ENCODE results near the gene OPN5.

Gene OPN5

DNA sequence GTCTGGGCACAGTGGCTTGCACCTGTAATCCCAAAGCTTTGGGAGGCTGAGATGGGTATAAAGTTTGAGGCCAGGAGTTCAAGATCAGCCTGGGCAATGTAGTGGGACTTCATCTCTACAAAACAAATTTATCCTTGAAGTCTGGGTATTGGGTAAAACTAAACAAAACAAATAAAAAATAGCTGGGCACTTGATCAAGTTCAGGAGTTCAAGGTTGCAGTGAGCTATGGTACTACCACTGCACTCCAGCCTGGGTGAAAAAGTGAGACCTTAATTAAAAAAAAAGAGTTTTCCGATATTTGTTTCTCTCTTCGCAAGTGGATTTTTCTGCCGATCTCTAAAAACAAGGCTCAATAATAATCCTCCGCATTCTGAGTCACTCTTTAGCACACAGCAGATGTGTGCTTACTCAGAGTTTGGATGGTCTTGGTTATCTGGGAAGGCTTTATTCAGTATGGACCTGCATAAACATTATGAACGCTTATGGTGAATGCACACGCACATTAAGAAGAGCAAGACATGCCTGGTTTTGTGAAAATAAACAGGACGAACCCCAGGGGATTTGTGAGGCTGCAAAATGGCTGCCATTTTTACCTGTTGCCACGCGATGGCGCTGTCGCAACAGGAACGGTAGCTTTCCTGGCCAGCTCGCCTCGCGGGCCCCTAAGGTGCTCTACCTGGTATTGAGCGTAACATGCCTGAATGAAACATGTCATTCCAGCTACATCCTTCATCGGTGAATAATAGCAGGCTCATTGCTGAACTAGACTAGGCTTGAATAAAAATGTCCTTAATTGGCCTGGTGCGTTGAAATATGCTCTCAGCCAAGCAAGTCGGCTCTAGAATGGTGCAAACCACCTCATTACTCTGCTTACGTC is 6.0 kb downstream of the OPN5 start:
- intact Hi-C loops (cut with DNase I), result loop anchor here (2.0 to 5.0 kb wide), 2 partner anchors 977 to 1624 kb away; no protein-coding TSS in a partner anchor
- DNase-seq, result peak; percentile 16 to 93 (median 60)

GRCh38 chr6:47788498-47788884 is 6.7 kb downstream of the OPN5 start:
- intact Hi-C loops (cut with DNase I), result loop anchor here (2.0 to 5.0 kb wide), 2 partner anchors 976 to 1624 kb away; no protein-coding TSS in a partner anchor
- DNase-seq, result no peak

- no peak for DNase-seq
- intact Hi-C loops (cut with DNase I), result loop anchor here (2.0 to 5.0 kb wide), 2 partner anchors 975 to 1623 kb away; no protein-coding TSS in a partner anchor
These were observed 7.7 kb downstream of the OPN5 start for GRCh38 chr6:47789553-47789952.

- intact Hi-C loops (cut with DNase I), result no loop called here
These were observed 10.4 kb downstream of the OPN5 start for GRCh38 chr6:47792216-47792733.

DNA sequence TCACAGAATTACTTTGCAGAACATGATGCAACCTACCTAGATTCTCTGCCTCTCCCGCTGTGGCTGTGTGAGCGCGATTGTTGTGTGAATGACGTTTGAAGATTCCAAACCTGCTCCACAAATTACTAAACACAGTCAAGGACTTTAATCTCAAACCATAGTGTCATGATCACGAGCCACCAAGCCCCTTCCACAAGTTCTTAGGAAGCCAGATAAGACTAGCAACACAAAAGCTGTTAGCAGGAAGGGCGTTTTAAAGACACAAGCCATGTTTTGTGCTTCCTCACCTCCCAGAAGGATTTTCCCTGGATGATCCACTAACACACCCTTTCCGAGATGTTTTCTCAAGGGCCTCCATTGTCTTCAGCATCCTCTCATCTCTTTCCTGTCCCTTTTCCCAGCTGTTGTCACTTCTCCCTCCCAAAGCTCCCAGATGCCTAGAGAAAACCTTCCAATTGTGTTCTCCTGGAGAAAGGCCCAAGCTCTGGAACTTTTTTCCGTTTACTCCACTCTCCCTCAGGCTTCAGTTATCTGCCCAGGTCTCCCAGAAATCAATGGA is 12.8 kb downstream of the OPN5 start:
- intact Hi-C loops (cut with DNase I), result no loop called here
- no peak for DNase-seq

More at GRCh38 chr6:47792216-47792733, 10.4 kb downstream of the OPN5 start:
- no peak for DNase-seq

GRCh38 chr6:47801984-47802383 is 20.2 kb downstream of the OPN5 start:
- intact Hi-C loops (cut with DNase I), result no loop called here
- no peak for DNase-seq

- intact Hi-C loops (cut with DNase I), result no loop called here
These were observed 23.0 kb downstream of the OPN5 start for GRCh38 chr6:47804821-47805220.

DNA sequence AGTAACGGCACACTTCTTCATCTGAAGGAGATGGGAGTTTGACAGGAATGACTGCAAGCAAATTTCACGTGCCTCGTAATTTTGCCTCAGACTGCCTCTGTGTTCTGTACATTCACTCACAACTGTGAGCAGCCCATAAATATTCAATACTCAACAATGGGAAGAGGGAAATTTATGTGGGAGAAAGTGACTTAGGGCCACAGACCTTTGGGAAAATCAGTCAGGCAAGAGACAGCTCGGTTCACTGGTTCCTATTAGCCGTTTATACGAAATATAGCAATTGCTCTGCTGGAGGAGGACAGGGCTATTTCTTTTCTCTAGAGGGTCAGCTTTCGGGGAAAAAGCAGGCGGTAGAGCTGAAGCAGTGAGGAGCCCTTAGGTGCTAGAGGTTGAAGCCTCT is 28.0 kb downstream of the OPN5 start:
- no peak for DNase-seq
- intact Hi-C loops (cut with DNase I), result no loop called here

More at GRCh38 chr6:47804821-47805220, 23.0 kb downstream of the OPN5 start:
- no peak for DNase-seq

DNA sequence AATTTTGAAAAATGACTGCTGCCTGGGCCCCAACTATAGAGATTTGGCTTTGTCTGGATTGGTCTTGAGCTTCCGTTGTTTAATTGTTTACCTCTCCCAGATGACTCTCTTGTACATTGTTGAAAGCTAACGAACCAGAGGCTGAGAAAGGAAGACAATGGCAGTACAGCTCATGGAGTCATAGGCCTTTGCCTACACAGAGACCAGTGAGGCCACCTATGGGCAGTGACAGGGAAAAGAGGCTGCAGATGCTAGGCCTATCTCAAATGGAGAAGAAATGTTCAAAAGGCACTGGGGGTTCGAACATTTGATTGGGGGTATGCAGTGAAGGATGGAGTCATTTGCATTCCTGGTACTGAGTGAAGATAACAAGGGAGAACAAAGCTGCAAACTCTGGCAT is 29.1 kb downstream of the OPN5 start:
- intact Hi-C loops (cut with DNase I), result no loop called here
- DNase-seq, result no peak

DNA sequence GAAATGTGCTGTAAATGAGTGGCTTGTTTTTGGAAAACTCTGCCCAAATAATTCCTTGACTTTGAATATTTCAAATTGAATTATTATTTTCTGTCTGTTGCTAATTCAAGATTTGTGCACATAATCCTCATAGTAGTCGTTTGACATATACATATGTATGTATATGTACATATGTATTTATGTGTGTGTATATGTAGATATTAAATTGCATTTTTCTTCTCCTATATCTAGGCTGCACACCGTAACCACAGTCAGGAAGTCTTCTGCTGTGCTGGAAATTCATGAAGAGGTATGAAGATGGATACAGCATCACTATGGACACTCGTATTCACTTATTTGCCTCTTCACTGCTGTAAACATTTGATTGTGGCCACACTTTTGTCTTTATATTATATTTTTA is 29.6 kb downstream of the OPN5 start:
- intact Hi-C loops (cut with DNase I), result no loop called here
- DNase-seq, result no peak

- intact Hi-C loops (cut with DNase I), result no loop called here
- no peak for DNase-seq
These were observed 35.9 kb downstream of the OPN5 start for GRCh38 chr6:47817749-47818148.

- intact Hi-C loops (cut with DNase I), result no loop called here
These were observed 37.6 kb downstream of the OPN5 start for GRCh38 chr6:47819461-47819860.

GRCh38 chr6:47822856-47823554 is 41.2 kb downstream of the OPN5 start:
- intact Hi-C loops (cut with DNase I), result no loop called here
- no peak for DNase-seq

More at GRCh38 chr6:47819461-47819860, 37.6 kb downstream of the OPN5 start:
- DNase-seq, result no peak

GRCh38 chr6:47832386-47833100 is 50.7 kb downstream of the OPN5 start:
- intact Hi-C loops (cut with DNase I), result no loop called here
- DNase-seq, result no peak

DNA sequence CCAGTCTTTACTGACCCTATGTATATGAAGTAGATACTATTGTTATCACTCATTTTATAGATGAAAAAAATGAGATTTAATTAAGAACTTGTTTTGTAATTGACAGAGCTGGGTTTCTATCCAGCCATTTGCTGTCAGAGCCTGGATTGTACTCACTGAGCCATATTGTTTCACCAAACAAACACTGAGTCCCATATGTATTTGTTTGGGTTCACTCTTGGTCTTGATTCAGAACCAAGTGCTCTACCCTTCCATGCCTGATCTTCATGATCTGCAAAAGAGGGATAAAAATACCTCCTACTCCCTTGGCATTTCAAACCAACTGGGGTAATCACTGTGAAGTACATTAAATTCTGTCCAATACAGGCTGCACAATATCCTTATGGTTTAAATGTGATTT is 52.4 kb downstream of the OPN5 start:
- DNase-seq, result no peak
- intact Hi-C loops (cut with DNase I), result no loop called here

DNA sequence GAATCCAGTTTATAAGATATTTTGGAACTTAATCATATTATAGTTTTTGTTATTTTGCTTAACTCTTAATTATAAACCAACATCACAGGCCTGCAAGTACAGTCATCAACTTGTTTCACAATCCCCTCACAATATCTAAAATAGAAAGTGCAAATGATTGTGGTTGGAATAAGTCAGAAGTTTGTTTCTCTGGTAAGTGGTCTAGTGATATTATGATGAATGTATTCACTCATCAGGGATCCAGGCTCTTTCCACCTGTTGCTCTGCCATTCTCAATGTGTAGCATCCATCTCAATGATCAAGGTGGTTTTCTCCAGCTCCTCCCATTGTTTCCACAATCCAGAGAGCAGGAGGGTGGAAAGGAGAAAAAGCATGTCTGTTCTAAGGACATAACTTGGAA is 54.2 kb downstream of the OPN5 start:
- intact Hi-C loops (cut with DNase I), result no loop called here
- DNase-seq, result no peak

GRCh38 chr6:47836639-47837038 is 54.8 kb downstream of the OPN5 start:
- DNase-seq, result no peak
- intact Hi-C loops (cut with DNase I), result no loop called here

DNA sequence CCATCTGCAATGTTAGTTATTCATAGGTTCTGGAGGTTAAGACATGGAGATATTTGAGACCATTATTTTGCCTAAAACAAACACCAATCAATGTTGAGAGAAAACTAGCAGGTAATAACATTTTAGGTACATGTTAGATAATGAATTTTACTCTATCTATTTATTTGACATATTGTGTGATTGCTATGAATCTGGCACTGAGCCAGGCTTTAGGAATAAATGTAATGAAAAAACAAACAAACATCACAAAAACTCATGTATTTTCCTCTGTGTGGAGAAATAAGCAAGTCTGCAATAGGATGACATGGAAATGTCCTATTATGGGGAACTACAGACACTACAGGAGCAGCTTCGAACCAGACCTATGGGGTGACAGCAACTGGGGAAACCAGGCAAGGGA is 57.8 kb downstream of the OPN5 start:
- intact Hi-C loops (cut with DNase I), result no loop called here
- DNase-seq, result no peak

GRCh38 chr6:47844881-47845280 is 63.0 kb downstream of the OPN5 start:
- intact Hi-C loops (cut with DNase I), result no loop called here
- DNase-seq, result no peak

GRCh38 chr6:47846752-47847151 is 64.9 kb downstream of the OPN5 start:
- intact Hi-C loops (cut with DNase I), result no loop called here

More at GRCh38 chr6:47846752-47847151, 64.9 kb downstream of the OPN5 start:
- DNase-seq, result no peak

All from posterior cingulate gyrus (tissue), 11 donors.